NT2/D1 (cell line): ENCODE results near the gene CNR2.

Source experiments
- SUZ12 ChIP-seq: IDR thresholded peaks from 2 replicates; pipeline ENCODE4 v1.6.1; 2011; ENCODE audit not compliant: insufficient read length, insufficient read depth; ENCODE audit errors: extremely low read depth
- YY1 ChIP-seq: IDR thresholded peaks from 2 replicates; pipeline ENCODE4 v1.6.1; 2011; ENCODE audit not compliant: insufficient read length, insufficient read depth
- ZNF274 ChIP-seq: IDR thresholded peaks from 2 replicates; pipeline ENCODE4 v1.6.1; 2011; ENCODE audit warnings: mild to moderate bottlenecking, low read depth, low read length

DNA sequence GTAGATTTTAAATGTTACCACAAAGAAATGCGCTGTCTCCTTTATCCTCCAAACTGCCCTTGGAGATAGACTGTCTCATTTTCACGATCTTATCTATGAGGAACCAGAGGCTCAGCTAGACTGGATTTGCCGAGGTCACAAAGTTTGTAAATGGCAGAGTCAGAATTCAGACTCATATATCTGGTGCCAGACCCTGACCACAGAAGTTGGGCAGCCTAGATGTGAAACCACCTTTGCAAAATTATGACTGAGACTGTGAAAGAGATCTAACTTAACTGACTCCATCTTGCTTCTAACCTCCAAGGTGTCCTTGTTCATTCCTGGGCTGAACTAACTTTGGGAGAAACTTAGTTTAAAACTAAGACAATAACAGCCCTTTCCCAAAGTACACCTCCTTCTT lies 14.1 kb downstream of the CNR2 start:
- TF ChIP-seq SUZ12, result no peak
- TF ChIP-seq YY1, result no peak
- TF ChIP-seq ZNF274, result no peak
